NT2/D1 (cell line): ENCODE results near the gene CCT7.

Source experiments
- YY1 ChIP-seq: IDR thresholded peaks from 2 replicates; pipeline ENCODE4 v1.6.1; 2011; ENCODE audit not compliant: insufficient read length, insufficient read depth
- ZNF274 ChIP-seq: IDR thresholded peaks from 2 replicates; pipeline ENCODE4 v1.6.1; 2011; ENCODE audit warnings: mild to moderate bottlenecking, low read depth, low read length

DNA sequence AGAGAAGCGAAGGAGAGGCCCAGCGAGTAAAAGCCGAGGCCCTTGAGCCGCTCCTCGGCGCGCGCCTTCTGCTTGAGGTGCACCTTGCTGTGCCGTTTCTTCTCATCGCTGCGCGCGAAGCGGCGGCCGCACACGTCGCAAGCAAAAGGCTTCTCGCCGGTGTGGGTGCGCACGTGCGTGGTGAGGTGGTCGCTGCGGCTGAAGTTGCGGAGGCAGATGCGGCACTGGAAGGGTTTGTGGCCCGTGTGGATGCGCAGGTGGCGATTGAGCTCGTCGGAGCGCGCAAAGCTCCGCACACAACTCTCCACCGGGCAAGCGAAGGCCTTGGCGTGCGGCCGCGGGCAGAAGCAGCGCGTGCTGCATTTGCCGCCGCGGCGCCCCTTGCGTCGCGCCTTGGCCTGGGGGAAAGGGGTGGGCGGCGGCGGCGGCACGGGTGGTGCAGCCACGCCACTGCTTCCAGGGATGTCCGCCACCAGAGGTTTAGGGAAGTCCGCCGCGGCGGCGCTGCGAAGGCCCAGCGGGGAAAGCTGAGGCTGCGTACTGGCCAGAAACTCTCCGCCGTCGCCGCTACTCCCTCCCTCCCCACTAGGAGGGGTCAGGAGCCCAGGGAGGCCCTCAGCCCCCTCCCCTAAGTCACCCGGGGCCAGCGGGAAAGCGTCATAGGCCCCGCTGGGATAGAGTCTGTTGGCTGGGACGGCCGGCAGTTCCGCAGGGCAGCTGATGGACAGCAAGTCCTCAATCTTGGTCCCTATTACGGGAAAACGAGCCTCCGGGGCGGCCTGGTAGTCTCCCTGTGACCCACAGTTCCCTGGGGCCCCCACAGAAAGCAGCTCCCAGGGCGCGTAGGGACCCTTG, 57.6 kb downstream of the CCT7 start:
- no peak for TF ChIP-seq YY1
- TF ChIP-seq ZNF274 = no peak
